PC-3 (cell line): ENCODE measurements around the gene ACO2.

Experiments
- EZH2phosphoT487 ChIP-seq: fragments of 300-600 bp; sonication (generic); IDR thresholded peaks from 2 replicates; pipeline ENCODE4 v1.6.1; 2018; ENCODE audit warnings: mild to moderate bottlenecking, antibody characterized with exemption, low read length, borderline replicate concordance
- TF ChIP-seq, protein P1 (sequence below): fragments of 300-600 bp; sonication (generic); conservative IDR thresholded peaks from 2 replicates; pipeline ENCODE4 v1.5.1; 2017; ENCODE audit warnings: antibody characterized with exemption, low read depth, mild to moderate bottlenecking, low read length

DNA sequence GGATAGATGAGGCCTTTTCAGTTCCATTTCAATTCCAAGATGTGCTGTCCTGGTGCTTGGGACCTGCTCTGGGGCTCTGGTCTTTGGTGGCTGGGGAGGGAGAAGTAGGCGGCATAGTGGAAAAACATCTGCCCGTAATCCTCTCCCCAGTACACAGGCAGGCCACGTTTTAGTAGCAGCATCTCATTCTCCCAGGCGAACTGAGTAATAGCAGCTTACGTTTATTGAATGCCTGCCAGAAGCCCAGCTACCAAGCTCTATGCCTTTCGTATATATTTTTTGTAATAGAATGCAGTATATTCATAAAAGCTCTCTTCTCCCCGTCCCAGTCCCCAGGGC, 11.4 kb downstream of the ACO2 start:
- no peak for TF ChIP-seq EZH2phosphoT487
- TF ChIP-seq, protein P1, sequence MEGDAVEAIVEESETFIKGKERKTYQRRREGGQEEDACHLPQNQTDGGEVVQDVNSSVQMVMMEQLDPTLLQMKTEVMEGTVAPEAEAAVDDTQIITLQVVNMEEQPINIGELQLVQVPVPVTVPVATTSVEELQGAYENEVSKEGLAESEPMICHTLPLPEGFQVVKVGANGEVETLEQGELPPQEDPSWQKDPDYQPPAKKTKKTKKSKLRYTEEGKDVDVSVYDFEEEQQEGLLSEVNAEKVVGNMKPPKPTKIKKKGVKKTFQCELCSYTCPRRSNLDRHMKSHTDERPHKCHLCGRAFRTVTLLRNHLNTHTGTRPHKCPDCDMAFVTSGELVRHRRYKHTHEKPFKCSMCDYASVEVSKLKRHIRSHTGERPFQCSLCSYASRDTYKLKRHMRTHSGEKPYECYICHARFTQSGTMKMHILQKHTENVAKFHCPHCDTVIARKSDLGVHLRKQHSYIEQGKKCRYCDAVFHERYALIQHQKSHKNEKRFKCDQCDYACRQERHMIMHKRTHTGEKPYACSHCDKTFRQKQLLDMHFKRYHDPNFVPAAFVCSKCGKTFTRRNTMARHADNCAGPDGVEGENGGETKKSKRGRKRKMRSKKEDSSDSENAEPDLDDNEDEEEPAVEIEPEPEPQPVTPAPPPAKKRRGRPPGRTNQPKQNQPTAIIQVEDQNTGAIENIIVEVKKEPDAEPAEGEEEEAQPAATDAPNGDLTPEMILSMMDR: no peak
